HG03060 (cell line): ENCODE data around the gene HSD17B8.

Experiments used
- ATAC-seq: cut with Tn5 transposase; IDR thresholded peaks from one replicate; pipeline ENCODE4 v1.9.1; 2021; ENCODE audit warnings: low read depth, moderate number of reproducible peaks; ENCODE audit not compliant: unreplicated experiment

Gene HSD17B8

DNA sequence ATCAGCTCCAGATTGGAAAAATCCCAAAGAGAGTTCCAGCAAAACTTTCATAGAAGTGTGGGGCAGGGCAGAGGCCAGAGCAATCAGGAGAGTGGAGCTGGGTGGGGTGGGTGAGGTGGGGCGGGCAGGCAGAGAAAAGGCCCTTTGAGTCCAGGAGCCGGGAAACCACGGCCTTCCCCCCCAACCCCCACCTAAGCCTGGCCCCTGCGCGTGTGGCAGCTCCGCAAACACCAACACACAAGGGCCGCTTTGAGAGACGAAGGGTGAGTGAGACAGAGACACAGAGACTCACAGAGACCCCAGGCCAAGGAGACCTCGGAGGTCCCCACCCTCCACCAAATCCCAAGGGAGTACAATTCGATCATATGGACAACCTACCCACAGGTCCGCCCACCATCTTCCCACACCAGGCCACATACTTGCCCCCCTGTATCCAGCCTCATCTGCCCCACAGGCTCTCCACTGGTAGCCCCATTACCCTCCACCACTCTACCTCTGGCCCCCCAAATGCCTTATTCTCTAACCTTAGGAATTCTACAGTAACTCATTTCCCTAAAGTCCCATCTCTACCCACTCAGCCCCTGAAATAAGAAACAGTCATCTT lies 13.8 kb upstream of the HSD17B8 start:
- ATAC-seq: no peak

DNA sequence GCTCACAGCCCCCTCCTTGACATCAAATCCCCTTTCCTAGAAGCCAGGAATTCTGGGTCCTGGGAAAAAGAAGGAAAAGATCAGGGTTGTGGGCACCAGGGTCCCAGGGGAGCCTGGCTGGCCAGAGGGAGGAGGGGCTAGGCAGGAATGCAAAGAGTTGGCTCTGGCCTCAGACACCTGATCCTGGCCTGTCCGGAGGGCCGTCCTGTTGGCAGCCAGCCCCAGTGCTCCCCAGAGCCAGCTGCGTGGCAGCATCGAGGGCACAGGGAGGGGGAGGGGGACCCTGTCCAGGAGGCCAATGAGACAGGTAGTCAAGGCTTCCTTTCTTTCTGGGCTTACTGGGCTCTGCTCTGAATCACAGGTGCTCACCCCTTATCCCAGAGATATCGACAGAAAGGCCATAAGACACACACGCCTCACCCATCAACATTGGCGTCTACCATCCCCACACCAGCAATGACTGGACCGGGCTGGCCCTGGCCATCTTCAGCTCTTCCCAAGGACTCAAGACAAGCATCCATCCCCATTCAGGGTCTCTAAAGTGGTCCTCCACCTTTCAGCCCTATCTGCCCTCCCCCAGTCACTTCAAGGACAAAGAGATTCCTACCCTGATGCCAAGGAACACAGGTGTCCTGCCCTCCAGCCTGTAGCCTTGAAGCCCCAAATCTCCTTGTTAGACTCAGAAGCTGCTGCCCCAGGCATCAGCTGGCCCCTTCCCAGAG lies 12.9 kb upstream of the HSD17B8 start:
- no peak for ATAC-seq

DNA sequence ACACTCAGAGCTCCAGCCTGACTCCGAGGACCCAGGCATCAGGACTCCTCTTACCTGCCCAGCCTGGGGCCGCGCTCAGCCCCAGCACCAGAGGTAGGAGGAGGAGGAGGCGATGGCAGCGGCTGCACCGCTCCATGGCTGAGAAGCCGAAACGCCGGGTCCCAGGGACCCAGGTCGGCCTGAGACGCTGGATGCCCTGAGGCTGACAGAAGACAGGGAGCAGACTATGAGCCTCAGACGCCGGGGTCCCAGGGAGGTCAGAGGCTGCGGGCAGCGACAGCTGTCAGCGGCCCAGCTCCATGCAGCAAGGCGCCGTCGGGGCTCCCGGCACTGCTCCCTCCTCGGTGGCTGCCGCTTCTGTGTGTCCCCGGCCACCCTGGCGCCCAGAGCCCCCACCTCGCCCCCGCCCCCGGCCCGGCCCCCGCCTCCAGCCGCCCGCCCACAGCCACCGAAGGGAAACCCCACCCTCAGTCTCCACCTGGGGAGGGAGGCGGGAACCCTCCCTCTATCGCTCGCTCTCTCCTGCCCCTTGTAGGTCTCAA lies 12.3 kb upstream of the HSD17B8 start, which contains the start of gene COL11A2:
COL11A2 (minus strand) TSS at position 363 of the 542 bp plus-strand sequence; CDS start at position 136, 227 bp downstream.
- no peak for ATAC-seq

DNA sequence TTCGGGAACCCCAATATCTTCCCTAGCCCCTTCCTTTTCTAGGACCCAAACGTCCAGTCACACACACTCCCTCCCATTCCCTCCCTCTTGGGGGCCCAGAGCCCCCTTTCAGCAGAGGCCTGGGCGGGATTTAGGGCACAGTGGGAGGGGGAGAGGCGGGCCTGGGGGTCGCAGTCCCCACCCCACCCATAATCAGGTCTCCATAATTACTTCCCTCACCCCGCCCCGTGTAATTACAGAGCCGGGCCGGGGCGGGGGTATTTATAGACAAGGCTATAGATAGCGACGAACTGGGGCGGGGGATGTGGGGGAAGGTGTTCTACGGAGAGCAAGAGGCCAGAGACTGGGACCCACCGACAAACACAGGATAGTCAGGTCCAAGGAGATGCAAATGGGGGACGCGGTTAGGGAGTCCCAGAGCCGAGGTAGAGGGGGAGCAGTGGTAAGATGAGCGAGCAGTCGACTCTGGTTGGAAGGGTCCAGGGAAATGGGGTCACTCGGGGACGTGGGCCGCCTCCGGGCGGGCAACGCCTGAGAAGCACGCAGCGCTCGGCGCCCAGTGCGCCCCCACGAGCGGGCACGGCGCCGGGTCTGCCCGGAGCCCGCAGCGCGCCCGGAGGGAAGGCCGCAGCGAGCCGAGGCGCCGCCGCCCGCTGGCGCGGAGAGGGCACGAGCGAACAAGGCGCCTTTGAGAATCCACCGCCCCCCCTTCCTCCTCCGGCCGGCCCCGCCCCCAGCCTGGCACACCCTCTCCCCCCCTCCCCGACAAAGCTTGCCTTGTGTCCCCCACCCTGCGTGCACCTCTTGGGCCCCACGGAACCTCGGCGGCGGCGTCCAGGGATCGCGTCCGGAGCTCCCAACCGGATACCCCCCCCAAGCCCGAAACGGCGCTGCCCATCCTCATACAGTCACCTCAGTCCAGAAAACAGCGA lies 11.5 kb upstream of the HSD17B8 start:
- no peak for ATAC-seq

DNA sequence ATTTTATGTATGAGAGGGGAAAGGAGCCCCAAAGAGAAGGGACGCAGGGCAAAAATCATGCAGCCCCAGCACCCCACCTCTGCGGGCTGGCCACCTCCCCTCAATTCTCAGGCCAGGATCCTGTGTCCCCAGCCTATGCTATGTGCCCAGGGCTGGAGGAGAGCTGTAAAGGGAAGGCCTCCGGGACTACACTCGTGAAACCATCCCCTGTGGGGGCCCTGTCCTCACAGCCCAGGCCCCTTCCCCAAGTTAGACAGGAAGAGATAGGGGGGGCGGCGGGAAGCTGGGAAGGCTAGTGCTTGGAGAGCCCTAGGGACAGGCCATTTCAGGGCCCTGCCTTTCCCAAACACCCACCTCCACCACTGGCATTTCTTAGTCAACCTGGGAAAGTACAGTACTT lies 10.8 kb upstream of the HSD17B8 start:
- no peak for ATAC-seq

DNA sequence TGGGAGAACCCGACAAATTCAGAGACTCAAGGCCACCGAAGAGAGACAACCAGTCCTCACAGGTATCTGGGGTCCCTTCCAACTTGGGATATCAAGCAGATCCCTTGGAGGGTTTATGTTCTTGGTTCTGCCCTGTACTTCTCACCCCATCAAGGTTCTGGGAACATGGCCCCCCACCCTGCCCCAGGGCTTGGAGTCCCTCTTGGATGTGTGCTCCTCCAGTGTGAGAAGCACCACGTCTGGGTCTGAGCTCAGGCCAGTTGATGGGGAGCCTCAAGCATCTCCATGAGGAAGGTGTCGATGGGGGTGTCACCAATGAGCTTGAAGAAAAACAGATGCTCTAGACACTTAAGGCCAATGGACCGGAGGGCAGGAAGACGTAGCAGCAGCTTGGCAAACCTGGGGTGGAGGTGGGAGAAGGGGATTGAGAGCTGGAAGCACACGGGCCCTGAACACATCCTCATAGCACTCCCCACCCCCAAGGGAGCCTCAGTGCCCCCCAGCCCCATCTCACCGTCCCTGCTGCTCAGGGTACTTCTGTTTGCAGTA lies 9.9 kb upstream of the HSD17B8 start:
- no peak for ATAC-seq

DNA sequence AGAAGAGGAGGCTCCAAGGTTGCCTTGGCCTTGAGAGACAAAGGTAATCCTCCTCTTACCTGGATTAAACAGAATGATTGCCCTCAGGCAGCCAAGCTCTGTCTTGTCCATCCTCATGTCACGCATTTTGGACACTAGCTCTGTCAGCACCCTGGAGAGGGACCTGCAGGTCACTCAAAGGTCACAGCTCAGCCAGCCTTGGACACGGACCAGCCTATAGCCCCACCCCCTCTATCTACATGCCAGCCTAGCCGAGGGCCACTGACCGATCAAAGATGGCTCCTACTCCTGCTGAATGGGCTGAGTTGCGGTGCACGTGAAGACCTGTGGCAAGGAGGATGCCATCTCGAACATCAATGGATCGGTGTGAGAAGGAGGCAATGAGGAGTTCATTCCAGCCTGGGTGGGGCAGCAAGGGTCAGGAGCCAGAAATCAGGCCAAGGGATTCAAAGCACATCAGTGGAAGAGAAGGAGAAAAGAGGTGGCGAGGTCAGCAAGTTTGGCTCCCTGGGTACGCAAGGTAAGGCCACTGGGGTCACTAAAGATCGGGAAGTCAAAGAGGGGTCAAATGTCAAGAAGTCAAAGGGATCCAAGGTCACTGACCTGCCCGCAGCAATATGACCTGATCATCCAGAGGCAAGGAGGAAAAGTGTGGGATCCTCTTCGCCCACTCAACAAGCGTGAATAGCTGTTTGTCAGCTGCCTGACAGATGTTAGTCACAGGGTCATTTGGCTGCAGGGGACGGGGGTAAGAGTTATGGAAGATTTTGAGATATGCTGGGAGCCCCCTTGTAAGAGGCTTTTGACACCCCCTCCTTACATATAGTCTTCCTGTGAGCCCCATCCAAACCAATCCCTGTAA lies 8.9 kb upstream of the HSD17B8 start:
- no peak for ATAC-seq

DNA sequence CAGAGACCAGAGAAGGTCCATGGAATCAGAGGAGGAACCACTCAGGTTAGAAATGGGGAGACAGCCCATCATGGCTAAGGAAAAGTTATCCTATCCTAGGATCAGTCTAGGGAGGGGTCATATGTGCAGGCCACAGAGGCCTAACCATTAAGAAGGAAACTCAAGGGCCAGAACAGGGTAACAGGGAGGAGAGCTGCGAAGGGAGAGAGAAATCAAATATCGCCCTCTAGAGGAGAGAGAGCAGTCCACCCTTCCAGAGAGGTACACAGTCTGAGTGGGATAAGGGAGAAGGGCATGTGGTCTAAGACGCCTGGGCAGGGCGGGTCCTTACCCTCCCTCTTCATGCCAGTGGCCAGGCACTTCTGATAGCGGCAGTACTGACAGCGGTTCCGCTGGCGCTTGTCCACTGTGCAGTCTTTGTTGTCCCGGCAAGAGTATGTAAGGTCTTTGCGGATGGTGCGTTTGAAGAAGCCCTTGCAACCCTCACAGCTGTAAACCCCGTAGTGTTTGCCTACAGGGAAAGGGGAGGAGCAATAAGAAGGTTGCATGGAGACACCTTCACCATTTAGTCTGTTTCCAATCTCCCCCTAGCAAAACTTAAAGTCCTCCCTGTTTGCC lies 6.9 kb upstream of the HSD17B8 start:
- no peak for ATAC-seq

DNA sequence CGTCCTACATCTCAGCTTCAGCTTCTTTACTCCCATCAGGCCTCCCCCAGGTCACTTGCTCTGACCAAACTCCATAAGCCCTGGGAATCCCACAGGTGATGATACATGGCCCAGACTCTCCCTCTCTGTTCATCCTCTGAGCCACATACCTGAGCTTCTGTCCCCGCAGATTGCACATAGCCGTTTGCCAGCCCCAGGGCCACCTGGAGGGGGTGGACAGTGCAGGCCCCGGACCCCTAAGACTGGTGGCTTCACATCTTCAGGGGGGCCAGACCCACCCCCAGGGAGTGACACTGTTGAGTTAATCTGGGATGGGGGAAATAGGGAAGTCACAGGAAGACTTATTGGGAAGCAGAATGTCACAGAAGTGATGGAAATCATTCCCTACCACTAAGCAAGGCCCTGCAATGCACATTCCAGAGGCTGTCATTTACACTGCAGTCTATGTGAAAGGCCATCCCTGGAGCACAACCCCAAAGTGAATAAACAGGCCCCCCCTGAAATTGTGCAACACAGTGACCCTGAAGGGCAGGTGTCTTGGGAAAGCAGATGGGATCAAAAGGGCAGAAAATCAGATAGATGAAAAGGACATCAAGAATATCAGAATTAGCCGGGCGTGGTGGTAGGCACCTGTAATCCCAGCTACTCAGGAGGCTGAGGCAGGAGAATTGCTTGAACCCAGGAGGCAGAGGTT lies 6.1 kb upstream of the HSD17B8 start:
- no peak for ATAC-seq

DNA sequence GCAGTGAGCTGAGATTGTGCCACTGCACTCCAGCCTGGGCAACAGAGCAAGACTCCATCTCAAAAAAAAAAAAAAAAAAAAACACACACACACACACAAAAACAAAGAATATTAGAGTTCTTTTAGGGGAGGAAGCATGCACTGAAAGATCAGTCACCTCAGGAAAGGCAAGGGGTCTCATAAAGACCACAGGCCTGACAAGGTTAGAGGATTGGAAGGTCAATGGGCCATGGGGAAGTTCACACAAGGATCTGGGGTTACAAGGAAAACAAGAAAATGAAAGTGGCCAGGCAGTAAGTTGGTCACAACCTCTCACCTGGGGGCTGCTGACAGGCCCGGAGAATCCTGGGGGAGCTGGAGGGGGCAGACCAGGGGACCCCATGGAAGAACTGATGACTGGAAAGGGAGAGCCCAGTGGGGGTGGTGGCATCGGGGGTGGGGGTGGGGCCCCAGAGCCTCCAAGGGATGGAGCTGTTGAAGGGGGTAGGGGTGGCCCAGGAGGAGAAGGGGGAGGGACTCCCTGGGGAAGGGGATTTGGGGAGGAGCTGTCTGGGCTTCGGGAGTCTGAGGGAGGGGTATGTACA lies 5.5 kb upstream of the HSD17B8 start:
- no peak for ATAC-seq

DNA sequence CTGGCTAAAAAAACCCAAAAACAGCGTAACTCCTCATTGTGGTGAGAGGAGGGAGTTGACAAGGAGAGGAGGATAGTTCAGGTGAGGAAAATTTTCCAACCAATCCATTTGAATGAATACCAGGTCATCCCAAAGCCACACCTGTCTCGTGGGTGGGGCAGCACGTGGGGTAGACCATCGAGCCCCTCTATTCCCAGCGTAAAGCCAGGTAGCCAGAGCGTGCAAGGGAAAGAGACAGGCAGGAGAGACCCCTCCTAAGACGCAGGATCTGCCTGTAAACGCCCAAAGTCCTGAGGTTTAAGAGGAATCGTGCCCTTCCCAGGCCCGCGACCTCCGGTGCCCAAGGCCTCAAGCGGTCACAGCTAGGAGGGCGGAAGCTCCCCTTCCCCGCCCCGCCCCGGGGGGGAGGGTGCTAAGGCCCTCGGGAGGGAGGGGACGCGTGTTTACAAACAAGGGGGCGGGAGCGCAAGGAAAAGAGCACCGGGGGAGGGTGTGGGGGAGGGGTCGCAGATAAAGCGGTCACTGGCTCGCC lies 4.7 kb upstream of the HSD17B8 start:
- no peak for ATAC-seq

DNA sequence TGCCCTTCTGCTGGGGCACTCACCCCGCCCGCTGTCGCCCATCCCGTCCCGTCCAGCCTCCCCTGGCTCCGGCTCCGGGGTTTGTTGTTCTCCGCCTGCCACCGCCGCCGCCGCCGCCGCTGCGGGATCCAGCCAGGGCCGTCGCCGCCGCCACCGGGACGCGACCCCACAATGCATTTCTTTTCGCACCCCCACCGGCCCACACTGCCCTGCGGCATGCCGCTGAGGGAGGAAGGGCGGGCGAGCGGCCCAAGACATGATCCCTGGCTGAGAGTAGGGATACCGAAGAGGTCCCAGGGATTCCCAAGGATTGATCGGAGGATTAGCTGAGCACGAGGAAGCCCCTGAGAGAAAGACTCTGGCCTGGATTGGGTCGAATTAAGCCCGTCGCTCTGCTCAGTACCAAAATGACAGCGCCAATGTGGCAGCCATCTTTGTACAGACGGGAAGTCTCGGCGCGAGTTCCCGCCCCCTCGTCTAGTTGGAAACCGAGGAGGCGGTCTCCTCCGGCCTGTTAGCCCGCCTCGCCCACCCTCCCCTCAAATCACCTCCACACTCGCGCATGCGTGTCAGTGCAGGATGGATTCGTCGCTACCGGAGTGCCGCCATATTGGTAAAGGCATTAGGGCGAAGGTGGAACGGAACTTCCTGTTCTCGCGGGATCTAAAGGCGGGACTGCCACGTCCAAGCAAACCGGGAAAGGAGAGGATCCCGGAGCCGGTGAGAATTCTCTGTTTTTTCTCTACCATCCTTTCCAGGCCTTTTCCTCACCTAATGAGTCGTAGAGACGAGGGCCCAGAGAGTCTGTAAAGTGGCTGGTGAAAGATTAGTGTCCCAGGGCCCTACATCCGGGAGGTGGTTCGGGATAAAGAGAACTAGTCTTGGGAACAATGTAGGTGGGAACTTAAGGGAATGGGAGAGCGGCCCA lies 4.0 kb upstream of the HSD17B8 start, which contains the start of the genes RXRB and SLC39A7:
RXRB (minus strand) TSS at position 447 of the 928 bp plus-strand sequence; CDS start at position 258, 189 bp downstream.
SLC39A7 (plus strand) TSS at position 649 of the 928 bp plus-strand sequence. CDS start 379 bp downstream, outside the sequence.
- ATAC-seq: no peak

DNA sequence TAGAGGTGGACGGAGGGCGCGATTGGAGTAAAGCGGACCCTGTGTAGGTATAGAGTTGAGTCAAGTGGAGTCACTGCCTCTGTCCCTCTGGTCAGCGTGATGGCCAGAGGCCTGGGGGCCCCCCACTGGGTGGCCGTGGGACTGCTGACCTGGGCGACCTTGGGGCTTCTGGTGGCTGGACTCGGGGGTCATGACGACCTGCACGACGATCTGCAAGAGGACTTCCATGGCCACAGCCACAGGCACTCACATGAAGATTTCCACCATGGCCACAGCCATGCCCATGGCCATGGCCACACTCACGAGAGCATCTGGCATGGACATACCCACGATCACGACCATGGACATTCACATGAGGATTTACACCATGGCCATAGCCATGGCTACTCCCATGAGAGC lies 3.3 kb upstream of the HSD17B8 start:
- ATAC-seq: no peak

DNA sequence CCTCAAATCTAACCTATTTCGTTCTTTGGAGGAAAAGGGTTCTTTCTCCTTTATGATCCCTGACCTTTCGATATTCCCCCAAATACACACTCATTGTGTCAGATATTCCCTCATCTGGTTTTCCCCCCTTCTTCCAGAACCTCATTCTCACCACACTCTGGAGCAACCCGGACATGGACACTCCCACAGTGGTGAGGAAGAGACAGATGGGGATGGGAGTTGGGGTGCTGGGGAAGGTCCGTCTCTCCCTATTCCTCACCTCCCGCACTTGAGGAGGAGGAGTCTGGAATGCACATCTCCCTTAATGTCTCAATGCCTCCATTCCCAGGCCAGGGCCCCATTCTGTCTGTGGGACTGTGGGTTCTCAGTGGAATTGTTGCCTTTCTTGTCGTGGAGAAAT lies 2.5 kb upstream of the HSD17B8 start:
- no peak for ATAC-seq

DNA sequence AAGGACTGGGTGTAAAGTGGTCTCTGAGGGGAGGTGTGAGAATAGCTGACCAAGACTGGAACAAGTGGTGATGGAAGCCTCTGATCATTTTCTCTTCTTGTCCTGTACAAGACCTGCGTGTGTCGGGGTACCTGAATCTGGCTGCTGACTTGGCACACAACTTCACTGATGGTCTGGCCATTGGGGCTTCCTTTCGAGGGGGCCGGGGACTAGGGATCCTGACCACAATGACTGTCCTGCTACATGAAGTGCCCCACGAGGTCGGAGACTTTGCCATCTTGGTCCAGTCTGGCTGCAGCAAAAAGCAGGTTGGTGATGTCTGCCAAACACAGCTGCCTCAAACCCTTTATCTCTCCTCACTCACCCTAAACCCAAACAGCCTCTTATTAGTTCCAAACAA lies 1.7 kb upstream of the HSD17B8 start:
- no peak for ATAC-seq

DNA sequence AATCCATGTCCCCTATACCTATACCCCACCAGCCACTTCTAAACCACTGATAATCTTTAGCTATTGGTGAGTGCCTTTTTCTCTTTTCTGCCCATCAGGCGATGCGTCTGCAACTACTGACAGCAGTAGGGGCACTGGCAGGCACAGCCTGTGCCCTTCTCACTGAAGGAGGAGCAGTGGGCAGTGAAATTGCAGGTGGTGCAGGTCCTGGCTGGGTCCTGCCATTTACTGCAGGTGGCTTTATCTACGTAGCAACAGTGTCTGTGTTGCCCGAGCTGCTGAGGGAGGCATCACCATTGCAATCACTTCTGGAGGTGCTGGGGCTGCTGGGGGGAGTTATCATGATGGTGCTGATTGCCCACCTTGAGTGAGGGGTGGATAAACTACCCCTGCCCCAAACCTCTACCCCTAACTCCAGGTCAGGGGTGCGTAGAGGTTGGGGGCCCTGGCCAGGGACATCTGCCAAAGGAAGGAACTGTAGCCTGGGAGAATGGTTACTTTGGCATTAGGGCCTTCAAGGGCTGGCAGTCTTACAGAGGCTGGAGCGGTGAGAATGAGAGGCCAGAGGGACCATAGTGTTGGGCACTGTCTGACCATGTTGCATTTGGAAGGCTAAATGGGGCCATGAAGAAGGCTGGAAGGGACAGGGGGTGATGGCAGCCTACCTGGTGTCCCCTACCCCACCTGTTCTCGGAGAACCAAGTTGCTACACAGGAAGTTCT lies 851 bp upstream of the HSD17B8 start:
- ATAC-seq: no peak
